ENCODE data around the gene CNN1. TPM values are rescaled to one million over a fixed set of nuclear protein-coding genes. Genes with fewer than 3 reads are reported as not detected.

Gene CNN1
- total RNA-seq, 1 donor from 2014 or later, result 477 TPM

GRCh38 chr19:11513946-11514345 is 24.7 kb upstream of the CNN1 start:
- H3K9me3 ChIP-seq, result no peaks in the 10 kb centered on the region
- no peaks in the 10 kb centered on the region for H3K4me1 ChIP-seq
- H3K27ac ChIP-seq, result no peak overlapping the region
- no peak overlapping the region for H3K4me3 ChIP-seq
- intact Hi-C loops (cut with DNase I), result no loop called here
- no peaks in the 10 kb centered on the region for H3K27me3 ChIP-seq
- DNase-seq (ENCODE audit: low spot score in 2 of 2), result no peak
- no peak for TF ChIP-seq CTCF (IDR thresholded peaks at IDR 0.05)
- peaks cover 14 to 41% of the 10 kb centered on the region in 2 donors for H3K36me3 ChIP-seq

- H3K36me3 ChIP-seq, result peaks cover 12 to 35% of the 10 kb centered on the region in 2 donors
- TF ChIP-seq CTCF (IDR thresholded peaks at IDR 0.05), result no peak
- H3K4me3 ChIP-seq, result no peak overlapping the region
- H3K27ac ChIP-seq, result no peak overlapping the region
- intact Hi-C loops (cut with DNase I), result no loop called here
- no peaks in the 10 kb centered on the region for H3K4me1 ChIP-seq
- DNase-seq (ENCODE audit: low spot score in 2 of 2), result no peak
- H3K9me3 ChIP-seq, result no peaks in the 10 kb centered on the region
- no peaks in the 10 kb centered on the region for H3K27me3 ChIP-seq
Observed at GRCh38 chr19:11519138-11519537, 19.5 kb upstream of the CNN1 start.

GRCh38 chr19:11528551-11529341 is 9.9 kb upstream of the CNN1 start, which contains the start of gene ECSIT:
Gene ECSIT, minus strand, starts transcription at chr19:11529134. Its CDS starts 9,964 bp downstream, at chr19:11519170.
- no peaks in the 10 kb centered on the region for H3K36me3 ChIP-seq
- no peaks in the 10 kb centered on the region for H3K27me3 ChIP-seq
- peaks cover 6 to 12% of the 10 kb centered on the region in 2 donors for H3K4me1 ChIP-seq
- H3K4me3 ChIP-seq, result peak within 1 kb of the TSS; percentile 57 to 73
- no peaks in the 10 kb centered on the region for H3K9me3 ChIP-seq
- intact Hi-C loops (cut with DNase I), result loop anchor here (1.0 kb wide), 2 partner anchors 23 to 31 kb away; partner anchors contain the start of genes ELOF1 and ZNF653
- peak; percentile 94 to 100 for DNase-seq (ENCODE audit: low spot score in 2 of 2)
- H3K27ac ChIP-seq, result peak within 1 kb of the TSS; percentile 92 to 94
- peak in 1 of 3 experiments; percentile 16 for TF ChIP-seq CTCF (IDR thresholded peaks at IDR 0.05)

- H3K4me3 ChIP-seq, result no peak overlapping the region
- intact Hi-C loops (cut with DNase I), result loop anchor here (10.0 kb wide), 1 partner anchor 1254 kb away; no protein-coding TSS in a partner anchor
- H3K36me3 ChIP-seq, result no peaks in the 10 kb centered on the region
- no peaks in the 10 kb centered on the region for H3K27me3 ChIP-seq
- peak overlapping the region; percentile 92 to 94 for H3K27ac ChIP-seq
- peak in 1 of 2 donors; percentile 83 for DNase-seq (ENCODE audit: low spot score in 2 of 2)
- peak in 1 of 3 experiments; percentile 37 for TF ChIP-seq CTCF (IDR thresholded peaks at IDR 0.05)
- no peaks in the 10 kb centered on the region for H3K9me3 ChIP-seq
- peaks cover 8 to 22% of the 10 kb centered on the region in 2 donors for H3K4me1 ChIP-seq
Observed at GRCh38 chr19:11530432-11530831, 8.2 kb upstream of the CNN1 start.

GRCh38 chr19:11534538-11534937 is 4.1 kb upstream of the CNN1 start:
- Histone ChIP-seq H3K27me3 (no peaks in the 10 kb centered on the region), H3K4me1 (peaks cover 7 to 17% of the 10 kb centered on the region in 2 donors), H3K9me3 (no peaks in the 10 kb centered on the region), H3K36me3 (no peaks in the 10 kb centered on the region), H3K4me3 (no peak overlapping the region), H3K27ac (peak overlapping the region; percentile 95 to 97)
- no peak for DNase-seq (ENCODE audit: low spot score in 2 of 2)
- no peak for TF ChIP-seq CTCF (IDR thresholded peaks at IDR 0.05)
- intact Hi-C loops (cut with DNase I), result loop anchor here (10.0 kb wide), 1 partner anchor 1250 kb away; no protein-coding TSS in a partner anchor
